ENCODE measurements around the gene XYLT1.
A peak's percentile ranks its signal among the peaks of the same experiment; 100 is the strongest.
"Not testable (repeated sequence)": the region's sequence is repeated elsewhere in the genome, so short reads cannot be mapped to it uniquely, and the experiment has no call there.

Gene XYLT1

GRCh38 chr16:17313793-17314547 lies 156.8 kb downstream of the XYLT1 start:
- no peak for FAIRE-seq
- no peak for DNase-seq (ENCODE audit: low spot score)

GRCh38 chr16:17313085-17313611 lies 157.6 kb downstream of the XYLT1 start:
- DNase-seq (ENCODE audit: low spot score) (peak; percentile 7), FAIRE-seq (no peak)

DNA sequence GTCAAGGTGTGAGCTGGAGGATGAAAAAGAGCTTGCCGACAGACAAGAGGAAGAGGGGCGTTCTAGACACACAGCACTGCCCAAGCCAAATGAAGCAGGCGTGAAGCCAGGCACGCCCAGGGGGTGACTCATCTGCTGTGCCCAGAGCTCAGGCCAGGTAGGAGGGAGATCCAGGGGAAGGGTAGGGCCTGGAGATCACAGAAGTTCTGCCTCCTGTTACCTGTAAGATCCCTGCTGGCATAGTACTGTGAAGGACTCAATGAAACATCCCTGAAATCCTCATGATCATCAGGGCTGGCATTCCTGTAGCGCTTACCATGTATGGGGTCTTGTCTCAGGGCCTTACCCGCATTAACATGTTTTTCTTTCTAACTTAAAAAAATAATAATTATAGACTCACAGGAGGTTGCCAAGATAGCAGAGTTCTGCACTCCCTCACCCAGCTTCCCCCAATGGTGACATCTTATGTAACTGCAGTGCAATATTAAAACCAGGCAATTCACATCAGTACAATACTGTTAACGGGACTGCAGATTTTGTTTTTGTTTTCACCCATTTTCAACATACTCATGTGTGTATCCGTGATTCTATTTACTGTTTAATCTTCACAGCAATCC lies 158.6 kb downstream of the XYLT1 start:
- DNase-seq (ENCODE audit: low spot score) (peak; percentile 40), FAIRE-seq (no peak)

DNA sequence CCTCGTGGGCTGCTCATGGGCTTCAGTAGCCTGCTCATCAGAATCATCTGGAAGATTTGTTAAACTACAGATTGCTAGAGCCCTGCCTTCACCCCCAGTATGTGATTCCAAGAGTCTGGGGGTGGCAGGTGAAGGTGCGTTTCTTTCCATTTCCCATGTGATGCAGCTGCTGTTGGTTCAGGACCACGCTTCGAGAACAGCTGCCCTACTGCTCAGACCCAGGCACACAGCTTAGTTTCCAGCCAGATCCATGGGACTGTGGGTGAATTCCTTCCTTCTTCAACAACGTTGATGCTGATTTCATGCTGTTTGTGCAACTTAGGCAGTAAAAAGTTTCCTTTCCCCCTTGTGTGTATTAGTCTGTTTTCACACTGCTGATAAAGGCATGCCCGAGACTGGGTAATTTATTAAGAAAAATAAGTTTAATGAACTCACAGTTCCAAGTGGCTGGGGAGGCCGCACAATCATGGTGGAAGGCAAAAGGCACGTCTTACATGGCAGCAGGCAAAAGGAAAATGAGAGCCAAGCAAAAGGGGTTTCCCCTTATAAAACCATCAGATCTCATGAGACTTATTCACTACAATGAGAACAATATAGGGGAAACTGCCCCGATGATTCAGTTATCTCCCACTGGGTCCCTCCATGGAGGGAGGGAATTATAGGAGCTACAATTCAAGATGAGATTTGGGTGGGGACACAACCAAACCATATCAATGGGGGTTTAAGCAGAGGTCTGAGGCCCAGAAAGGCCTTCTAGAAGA lies 159.2 kb downstream of the XYLT1 start:
- DNase-seq (ENCODE audit: low spot score), result no peak
- no peak for FAIRE-seq

DNA sequence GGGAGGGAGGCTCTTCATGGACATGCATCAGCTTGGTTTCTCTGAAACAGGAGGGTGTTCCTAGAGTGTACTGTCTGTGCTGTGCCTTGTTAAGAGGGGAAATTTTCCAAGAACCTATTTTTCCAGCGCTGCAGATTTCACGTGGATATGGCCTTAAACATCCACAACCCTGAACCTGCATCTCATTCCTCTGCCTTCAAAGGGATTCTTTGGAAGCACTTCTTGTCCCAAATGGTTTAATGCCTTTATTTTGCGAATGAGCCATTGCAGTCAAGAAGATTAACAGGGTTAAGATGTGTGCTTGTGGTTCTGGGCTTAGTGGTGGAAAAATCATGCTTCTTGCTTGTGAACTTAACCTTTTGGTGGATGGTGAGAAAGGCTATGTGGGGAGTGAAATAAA lies 161.2 kb downstream of the XYLT1 start:
- no peak for FAIRE-seq
- no peak for DNase-seq (ENCODE audit: low spot score)

DNA sequence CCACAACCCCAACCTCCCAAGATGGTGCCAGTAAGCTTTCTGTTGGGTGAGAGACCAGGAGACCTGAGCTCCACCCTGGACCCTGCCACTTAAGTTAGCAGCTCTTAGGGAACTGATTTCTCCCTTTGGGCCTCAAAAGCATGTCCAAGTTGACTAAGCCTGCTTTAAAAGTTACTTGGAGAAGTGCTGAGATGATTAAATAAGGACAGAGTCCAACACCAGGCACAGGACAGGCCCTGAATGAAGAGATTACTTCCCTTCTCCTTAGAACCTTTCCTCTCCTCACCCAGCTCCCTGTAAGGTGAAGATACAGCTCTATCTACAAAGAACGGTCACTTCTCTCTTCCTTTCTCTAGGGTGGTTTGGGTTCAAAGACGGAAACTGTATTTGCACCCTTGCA lies 162.6 kb downstream of the XYLT1 start:
- DNase-seq (ENCODE audit: low spot score), result no peak
- no peak for FAIRE-seq

DNA sequence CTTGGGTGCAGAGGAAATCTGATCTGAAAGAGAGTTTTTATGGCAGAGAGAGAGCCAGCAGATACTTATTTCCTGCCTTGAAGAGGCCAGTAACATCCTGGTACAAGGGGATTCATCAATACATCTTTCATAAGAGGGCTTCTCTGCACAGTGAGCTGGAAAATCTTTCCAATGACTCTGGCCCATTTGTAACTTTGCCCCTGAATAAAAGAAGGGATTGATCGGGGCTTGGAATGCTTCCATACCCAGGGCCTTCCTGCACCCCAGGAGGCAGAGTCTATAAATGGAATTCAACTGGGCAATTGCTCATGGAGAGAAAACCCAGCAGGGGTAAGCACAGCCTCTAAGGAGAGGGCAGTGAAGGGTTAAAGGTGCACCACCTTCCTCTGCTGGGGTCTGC lies 163.3 kb downstream of the XYLT1 start:
- FAIRE-seq (no peak), DNase-seq (ENCODE audit: low spot score) (no peak)

DNA sequence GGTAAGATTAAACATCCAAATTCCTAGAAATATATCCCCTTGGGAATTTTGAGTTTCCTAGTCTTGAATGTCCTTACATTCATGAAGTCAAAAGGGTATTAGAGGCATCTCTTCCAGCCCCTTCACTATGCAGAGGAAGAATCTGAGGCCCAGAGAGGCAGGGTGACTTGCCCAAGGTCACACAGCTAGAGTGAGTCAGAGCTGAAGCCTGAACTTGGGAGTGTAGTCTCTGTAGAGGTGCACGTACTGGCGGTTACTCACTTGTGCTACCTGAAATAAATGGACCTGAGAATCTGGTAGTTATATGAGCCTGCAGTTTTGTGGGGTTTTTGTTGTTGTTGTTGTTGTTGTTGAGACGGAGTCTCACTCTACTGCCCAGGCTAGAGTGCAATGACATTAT lies 164.0 kb downstream of the XYLT1 start:
- no peak for DNase-seq (ENCODE audit: low spot score)
- no peak for FAIRE-seq

DNA sequence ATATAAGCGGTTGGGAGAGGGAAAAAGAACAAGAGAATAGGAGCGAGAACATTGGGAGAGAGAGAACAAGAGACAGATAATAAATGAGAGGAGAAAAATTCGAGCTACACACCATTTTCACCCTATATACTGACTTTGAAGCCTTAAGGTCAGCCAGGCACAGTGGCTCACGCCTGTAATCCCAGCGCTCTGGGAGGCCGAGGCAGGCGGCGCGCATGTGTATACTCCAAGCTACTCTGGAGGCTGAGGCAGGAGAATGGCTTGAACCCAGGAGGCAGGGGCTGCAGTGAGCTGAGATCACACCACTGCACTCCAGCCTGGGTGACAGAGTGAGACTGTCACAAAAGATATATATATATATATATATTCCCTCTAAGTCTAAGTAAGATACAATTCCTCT lies 164.5 kb downstream of the XYLT1 start:
- not testable (repeated sequence) for FAIRE-seq; DNase-seq (ENCODE audit: low spot score)

DNA sequence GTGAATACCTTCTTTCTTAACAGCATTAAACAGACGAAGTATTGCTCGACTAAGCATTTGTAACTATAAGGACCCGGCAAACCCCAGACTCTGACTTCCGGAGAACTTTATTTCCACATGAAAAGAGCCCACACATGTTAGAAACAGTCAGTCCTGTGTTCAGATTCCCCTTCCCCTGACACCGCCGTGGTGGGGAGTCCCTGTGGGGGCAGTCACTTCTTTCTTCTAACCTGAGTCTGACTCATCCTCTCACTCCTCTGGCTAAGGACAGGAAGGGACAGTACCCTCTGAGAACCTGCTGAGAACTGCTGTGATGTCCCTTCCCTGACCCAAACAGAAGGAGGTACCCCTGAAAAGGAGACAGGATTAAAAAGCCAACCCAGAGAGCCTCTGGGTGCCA lies 165.1 kb downstream of the XYLT1 start:
- no peak for FAIRE-seq
- DNase-seq (ENCODE audit: low spot score), result no peak

GRCh38 chr16:17304491-17305119 lies 166.2 kb downstream of the XYLT1 start:
- DNase-seq (ENCODE audit: low spot score), result no peak
- FAIRE-seq, result no peak

GRCh38 chr16:17304106-17304490 lies 166.7 kb downstream of the XYLT1 start:
- FAIRE-seq (no peak), DNase-seq (ENCODE audit: low spot score) (no peak)

GRCh38 chr16:17303101-17303500 lies 167.7 kb downstream of the XYLT1 start:
- DNase-seq (ENCODE audit: low spot score) (no peak), FAIRE-seq (no peak)

DNA sequence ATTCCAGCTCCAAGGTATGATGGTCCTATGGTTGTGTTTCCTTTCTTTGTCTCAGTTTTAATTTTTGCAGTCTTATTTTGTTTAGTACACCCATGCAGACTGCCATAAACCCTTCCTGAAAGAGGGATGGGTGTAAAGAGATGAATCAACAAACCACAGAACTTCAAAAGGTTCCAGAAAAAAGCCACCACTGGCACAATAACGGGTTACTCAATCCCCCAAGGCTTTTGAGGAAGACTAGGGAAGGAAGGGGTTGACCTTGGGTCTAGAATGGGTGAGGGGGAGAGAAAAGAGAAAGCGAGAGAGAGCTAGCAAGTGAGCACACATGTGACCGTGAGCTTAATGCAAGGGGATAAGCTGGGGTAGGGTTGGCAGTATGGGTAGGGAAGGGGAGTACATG lies 168.1 kb downstream of the XYLT1 start:
- FAIRE-seq, result no peak
- DNase-seq (ENCODE audit: low spot score), result no peak

- DNase-seq (ENCODE audit: low spot score) (no peak), FAIRE-seq (no peak)
Observed at GRCh38 chr16:17302214-17302613, 168.5 kb downstream of the XYLT1 start.

- FAIRE-seq (no peak), DNase-seq (ENCODE audit: low spot score) (no peak)
Observed at GRCh38 chr16:17301593-17302135, 169.1 kb downstream of the XYLT1 start.

DNA sequence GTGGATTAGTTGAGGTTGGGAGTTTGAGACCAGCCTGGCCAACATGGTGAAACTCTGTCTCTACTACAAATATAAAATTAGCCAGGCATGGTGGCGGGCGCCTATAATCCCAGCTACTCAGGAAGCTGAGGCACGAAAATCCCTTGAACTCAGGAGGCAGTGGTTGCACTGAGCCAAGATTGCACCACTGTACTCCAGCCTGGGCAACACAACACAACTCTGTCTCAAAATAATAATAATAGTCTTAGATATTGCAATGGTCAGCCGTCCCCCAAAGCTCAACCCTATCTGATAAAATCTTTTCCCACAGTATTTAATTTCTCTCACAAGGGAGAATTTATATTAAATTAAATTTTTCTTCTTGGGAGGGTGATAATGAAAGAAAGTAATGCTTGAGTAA lies 169.6 kb downstream of the XYLT1 start:
- DNase-seq (ENCODE audit: low spot score), result no peak
- FAIRE-seq, result no peak

GRCh38 chr16:17299790-17300189 lies 171.0 kb downstream of the XYLT1 start:
- DNase-seq (ENCODE audit: low spot score) (no peak), FAIRE-seq (no peak)

DNA sequence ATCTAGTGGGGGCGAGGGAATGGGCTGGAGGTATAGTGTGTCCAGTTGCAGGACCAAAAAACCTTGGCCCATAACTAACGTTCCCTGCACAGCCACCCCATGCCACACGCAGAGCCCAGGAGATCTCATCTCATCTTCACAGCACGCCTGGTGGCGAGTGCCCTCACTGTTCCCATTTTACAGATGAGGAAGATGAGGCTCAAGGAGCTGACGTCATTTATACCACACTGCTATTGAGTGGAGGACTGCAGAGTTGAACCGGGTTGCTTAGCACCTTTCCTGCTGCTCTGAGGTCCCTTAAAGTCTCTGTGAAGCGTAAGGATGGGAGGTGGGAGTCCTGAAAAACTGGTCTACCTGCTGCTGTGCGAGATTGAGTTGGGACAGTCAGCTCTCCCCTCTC lies 172.5 kb downstream of the XYLT1 start:
- DNase-seq (ENCODE audit: low spot score), result no peak

DNA sequence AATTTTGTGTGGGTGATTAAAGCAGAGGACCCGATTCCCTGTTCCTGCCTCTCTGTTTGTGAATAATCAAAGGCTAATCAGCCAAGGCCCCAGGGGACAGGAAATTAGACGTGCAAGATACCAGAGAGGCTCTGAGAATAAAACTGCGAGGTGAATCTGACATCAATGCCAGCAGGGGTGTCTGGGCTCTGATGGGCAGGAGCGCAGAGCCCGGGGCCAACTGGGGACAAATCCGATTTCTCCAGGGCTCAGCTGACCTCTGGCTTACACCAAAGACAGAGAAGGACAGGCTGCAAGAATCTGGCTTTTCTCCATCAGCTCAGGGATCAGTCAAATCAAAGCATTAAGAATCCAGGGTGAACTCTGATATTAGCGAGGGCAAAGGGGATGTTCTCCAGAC lies 174.3 kb downstream of the XYLT1 start:
- FAIRE-seq (no peak), DNase-seq (ENCODE audit: low spot score) (no peak)

More for the DNA sequence above, 172.5 kb downstream of the XYLT1 start:
- no peak for FAIRE-seq

DNA sequence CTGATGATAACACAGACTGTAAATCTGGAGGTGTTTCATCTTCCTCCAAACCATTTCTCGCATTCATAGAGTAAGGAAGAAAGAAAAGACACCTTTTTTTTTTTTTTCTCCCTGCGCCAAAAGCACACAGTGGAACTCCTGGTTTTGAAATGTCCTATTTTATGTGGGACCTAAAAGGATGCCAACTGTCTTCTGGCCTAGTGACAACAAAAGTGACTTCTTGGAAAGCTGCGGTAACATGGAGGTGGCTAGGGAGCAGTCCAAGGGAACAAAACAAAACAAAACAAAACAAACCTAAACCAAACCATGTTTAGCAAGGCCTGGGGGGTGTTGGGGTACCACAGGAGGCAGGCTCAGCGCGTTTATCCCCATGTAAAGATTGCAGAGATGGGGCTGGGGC lies 174.8 kb downstream of the XYLT1 start:
- FAIRE-seq (no peak), DNase-seq (ENCODE audit: low spot score) (no peak)

GRCh38 chr16:17294856-17295255 lies 175.9 kb downstream of the XYLT1 start:
- no peak for FAIRE-seq

More at GRCh38 chr16:17294856-17295255, 175.9 kb downstream of the XYLT1 start:
- no peak for DNase-seq (ENCODE audit: low spot score)

Data from urothelium cell line (cell line).